ENCODE data around the gene FAM222A.

Gene FAM222A

DNA sequence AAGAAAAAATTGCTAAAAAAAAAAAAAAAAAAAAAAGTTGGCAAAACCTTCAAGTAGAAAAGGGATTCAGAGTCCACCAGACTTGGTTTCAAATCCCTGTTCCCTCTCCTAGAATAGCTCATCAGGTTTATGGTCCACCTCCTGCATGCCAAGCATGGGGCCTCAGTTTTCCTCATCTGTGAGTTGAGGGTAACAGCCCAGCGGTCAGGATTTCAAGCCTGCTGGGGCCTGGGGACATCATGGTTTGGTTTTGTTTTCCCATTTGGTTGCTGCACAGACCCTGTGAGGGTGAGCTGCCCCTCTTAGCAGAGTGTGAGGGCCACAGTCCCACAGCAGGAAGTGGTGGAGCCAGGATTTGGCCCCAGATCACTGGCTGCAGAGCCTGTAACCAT is 12.5 kb downstream of the FAM222A start:
- TF ChIP-seq, protein P1, sequence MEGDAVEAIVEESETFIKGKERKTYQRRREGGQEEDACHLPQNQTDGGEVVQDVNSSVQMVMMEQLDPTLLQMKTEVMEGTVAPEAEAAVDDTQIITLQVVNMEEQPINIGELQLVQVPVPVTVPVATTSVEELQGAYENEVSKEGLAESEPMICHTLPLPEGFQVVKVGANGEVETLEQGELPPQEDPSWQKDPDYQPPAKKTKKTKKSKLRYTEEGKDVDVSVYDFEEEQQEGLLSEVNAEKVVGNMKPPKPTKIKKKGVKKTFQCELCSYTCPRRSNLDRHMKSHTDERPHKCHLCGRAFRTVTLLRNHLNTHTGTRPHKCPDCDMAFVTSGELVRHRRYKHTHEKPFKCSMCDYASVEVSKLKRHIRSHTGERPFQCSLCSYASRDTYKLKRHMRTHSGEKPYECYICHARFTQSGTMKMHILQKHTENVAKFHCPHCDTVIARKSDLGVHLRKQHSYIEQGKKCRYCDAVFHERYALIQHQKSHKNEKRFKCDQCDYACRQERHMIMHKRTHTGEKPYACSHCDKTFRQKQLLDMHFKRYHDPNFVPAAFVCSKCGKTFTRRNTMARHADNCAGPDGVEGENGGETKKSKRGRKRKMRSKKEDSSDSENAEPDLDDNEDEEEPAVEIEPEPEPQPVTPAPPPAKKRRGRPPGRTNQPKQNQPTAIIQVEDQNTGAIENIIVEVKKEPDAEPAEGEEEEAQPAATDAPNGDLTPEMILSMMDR (conservative IDR thresholded peaks at IDR 0.05; ENCODE audit: low read length) = no peak
- no peak for DNase-seq (ENCODE audit: low read depth)
- H3K4me3 ChIP-seq (ENCODE audit: low read length) = no peak overlapping the region

GRCh38 chr12:109726511-109727038 is 12.9 kb downstream of the FAM222A start:
- H3K4me3 ChIP-seq (ENCODE audit: low read length) = no peak overlapping the region
- TF ChIP-seq, protein P1 (conservative IDR thresholded peaks at IDR 0.05; ENCODE audit: low read length) = no peak
- DNase-seq (ENCODE audit: low read depth) = no peak

DNA sequence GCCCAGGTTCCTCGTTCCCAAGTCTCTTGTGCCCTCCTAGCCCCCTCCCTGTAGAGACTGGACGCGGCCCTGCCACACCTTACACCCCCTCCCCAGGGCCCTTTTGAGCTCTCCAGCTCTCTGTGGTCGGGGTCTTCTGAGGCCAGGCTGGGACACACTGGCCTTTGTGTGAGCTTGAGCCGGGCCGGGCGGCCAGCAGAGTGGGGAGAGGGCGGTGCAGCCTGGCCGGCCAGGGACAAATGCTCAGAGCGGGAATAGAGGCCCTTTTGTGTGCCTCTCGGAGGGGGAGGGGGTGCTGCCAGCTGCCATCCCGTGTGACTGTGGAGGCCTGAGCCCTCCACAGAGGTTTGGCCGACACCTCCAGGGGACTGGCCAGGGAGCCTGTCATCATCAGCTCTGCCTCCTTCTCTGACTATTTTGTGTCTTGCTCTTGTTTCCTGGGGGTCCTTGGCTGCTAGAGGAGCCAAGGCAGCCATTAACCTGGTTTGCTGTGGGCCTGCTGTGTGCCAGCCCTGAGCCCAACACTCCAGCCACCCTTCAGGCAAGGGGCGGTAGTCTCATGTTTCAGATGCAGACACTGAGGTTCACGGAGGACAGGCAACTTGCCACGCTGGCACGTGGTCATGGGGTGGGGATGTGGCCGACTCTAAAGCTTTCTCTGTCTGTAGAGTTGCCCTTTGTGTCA is 13.6 kb downstream of the FAM222A start:
- TF ChIP-seq, protein P1 (conservative IDR thresholded peaks at IDR 0.05; ENCODE audit: low read length) = no peak
- H3K4me3 ChIP-seq (ENCODE audit: low read length) = no peak overlapping the region
- DNase-seq (ENCODE audit: low read depth) = no peak

GRCh38 chr12:109727746-109728726 is 14.4 kb downstream of the FAM222A start:
- H3K4me3 ChIP-seq (ENCODE audit: low read length) = no peak overlapping the region
- DNase-seq (ENCODE audit: low read depth) = no peak
- TF ChIP-seq, protein P1 (conservative IDR thresholded peaks at IDR 0.05; ENCODE audit: low read length) = no peak

DNA sequence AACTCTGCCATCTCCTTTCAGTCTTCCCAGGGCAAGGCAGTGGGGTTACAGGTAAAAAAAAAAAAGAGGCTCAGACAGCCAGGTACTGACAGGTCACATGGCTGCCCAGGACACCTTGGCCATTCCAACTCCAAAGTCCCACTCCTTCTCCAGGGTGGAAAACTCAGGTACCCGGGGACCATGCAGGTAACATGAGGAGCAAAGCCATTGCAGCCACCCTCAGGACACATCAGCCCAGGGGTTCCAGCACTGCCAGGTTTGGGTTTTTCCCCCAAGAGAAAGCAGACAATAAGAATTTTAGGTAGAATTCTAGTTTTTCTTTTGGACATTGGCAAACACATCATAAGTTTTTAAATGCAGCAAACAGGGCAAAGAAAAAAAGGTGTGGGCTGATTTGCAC is 15.3 kb downstream of the FAM222A start:
- no peak overlapping the region for H3K4me3 ChIP-seq (ENCODE audit: low read length)
- TF ChIP-seq, protein P1 (conservative IDR thresholded peaks at IDR 0.05; ENCODE audit: low read length) = no peak
- no peak for DNase-seq (ENCODE audit: low read depth)

- no peak for DNase-seq (ENCODE audit: low read depth)
- TF ChIP-seq, protein P1 (conservative IDR thresholded peaks at IDR 0.05; ENCODE audit: low read length) = no peak
- no peak overlapping the region for H3K4me3 ChIP-seq (ENCODE audit: low read length)
Observed at GRCh38 chr12:109729371-109729781, 15.8 kb downstream of the FAM222A start.

Measured in AG10803 (cell line).